Endothelial cell of umbilical vein (primary cell): ENCODE measurements around the gene EMC8.

ENCODE experiments used
- EZH2 ChIP-seq: IDR thresholded peaks from 2 replicates; pipeline ENCODE4 v1.6.1; 2012; ENCODE audit warnings: borderline replicate concordance, low read depth, mild to moderate bottlenecking, moderate library complexity, low read length, inconsistent platforms; ENCODE audit not compliant: severe bottlenecking
- FOS ChIP-seq: IDR thresholded peaks from 2 replicates; pipeline ENCODE4 v1.6.1; 2011; ENCODE audit warnings: mild to moderate bottlenecking, low read length, moderate library complexity, borderline replicate concordance; ENCODE audit not compliant: insufficient read depth
- JUN ChIP-seq: IDR thresholded peaks from 2 replicates; pipeline ENCODE4 v1.6.1; 2011; ENCODE audit warnings: borderline replicate concordance, low read depth; ENCODE audit not compliant: insufficient read length, insufficient read depth
- POLR2A ChIP-seq: IDR thresholded peaks from 2 replicates; pipeline ENCODE4 v1.6.1; 2012; ENCODE audit warnings: low read depth, mild to moderate bottlenecking, control low read depth, low read length
- POLR2AphosphoS5 ChIP-seq: IDR thresholded peaks from 2 replicates; pipeline ENCODE4 v1.6.1; 2012; ENCODE audit warnings: low read depth, mild to moderate bottlenecking, control low read depth, low read length, moderate library complexity; ENCODE audit not compliant: insufficient read depth
- TF ChIP-seq, protein P1 (sequence below), 2 donors: IDR thresholded peaks; 1 replicate in 1 of 2; 2 replicates in 1 of 2; pipeline ENCODE4 v1.5.1; 2011; ENCODE audit warnings: low read length in 2 of 2, mild to moderate bottlenecking in 2 of 2, moderate library complexity in 2 of 2, control low read depth in 1 of 2, inconsistent platforms in 1 of 2, low read depth in 1 of 2; ENCODE audit not compliant: insufficient read depth in 1 of 2; ENCODE audit errors: extremely low read depth in 1 of 2

DNA sequence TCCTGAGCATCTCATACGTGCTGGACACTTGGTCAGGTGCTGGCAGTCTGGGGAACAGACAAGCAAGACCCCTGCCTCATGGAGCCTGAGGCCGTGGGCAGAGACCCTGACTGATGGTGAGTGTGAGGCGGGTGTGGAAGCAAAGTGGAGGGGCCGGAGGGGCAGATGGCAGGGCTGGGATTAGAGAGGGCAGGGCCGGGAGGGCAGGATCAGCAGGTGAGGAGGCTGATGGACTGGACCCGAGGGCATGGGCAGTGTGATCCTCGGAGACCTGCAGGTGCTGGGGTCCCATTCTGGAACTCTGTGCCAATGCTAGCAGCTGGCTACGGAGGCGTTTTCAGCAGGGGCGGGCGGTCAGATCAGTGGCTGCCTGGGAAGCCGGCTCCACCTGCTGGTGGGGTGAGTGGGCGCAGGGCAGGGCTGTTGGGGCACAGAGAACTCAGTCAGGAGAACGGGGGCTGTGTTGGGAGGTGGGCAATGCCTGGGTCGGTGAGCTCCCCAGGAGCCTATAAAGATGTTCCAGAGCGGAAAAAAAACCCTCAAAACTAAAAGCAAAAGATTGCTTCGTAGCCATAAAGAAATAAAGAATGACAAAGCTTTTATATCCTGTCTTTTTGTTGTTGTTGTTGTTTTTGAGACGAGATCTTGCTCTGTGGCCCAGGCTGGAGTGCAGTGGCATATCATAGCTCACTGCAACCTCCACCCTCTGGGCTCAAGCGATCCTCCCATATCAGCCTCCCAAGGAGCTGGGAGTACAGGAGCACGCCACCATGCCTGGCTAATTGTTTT lies 39.5 kb downstream of the EMC8 start:
- TF ChIP-seq, protein P1, sequence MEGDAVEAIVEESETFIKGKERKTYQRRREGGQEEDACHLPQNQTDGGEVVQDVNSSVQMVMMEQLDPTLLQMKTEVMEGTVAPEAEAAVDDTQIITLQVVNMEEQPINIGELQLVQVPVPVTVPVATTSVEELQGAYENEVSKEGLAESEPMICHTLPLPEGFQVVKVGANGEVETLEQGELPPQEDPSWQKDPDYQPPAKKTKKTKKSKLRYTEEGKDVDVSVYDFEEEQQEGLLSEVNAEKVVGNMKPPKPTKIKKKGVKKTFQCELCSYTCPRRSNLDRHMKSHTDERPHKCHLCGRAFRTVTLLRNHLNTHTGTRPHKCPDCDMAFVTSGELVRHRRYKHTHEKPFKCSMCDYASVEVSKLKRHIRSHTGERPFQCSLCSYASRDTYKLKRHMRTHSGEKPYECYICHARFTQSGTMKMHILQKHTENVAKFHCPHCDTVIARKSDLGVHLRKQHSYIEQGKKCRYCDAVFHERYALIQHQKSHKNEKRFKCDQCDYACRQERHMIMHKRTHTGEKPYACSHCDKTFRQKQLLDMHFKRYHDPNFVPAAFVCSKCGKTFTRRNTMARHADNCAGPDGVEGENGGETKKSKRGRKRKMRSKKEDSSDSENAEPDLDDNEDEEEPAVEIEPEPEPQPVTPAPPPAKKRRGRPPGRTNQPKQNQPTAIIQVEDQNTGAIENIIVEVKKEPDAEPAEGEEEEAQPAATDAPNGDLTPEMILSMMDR (IDR thresholded peaks at IDR 0.05; ENCODE audit: extremely low read depth in 1 of 2, insufficient read depth in 1 of 2, low read depth in 1 of 2, low read length in 2 of 2) = peak; percentile 47 to 54
- no peak for TF ChIP-seq POLR2A
- TF ChIP-seq FOS = no peak
- no peak for TF ChIP-seq POLR2AphosphoS5
- no peak for TF ChIP-seq JUN
- TF ChIP-seq EZH2 = no peak
